GM18868 (cell line): ENCODE results near the gene SLC39A11.
A peak's percentile ranks its signal among the peaks of the same experiment; 100 is the strongest.
"Not testable (repeated sequence)": the region's sequence is repeated elsewhere in the genome, so short reads cannot be mapped to it uniquely, and the experiment has no call there.

Source experiments
- ATAC-seq: cut with Tn5 transposase; IDR thresholded peaks from one replicate; pipeline ENCODE4 v1.9.1; 2021; ENCODE audit warnings: mild to moderate bottlenecking, moderate library complexity; ENCODE audit not compliant: unreplicated experiment

The SLC39A11 gene, protein sequence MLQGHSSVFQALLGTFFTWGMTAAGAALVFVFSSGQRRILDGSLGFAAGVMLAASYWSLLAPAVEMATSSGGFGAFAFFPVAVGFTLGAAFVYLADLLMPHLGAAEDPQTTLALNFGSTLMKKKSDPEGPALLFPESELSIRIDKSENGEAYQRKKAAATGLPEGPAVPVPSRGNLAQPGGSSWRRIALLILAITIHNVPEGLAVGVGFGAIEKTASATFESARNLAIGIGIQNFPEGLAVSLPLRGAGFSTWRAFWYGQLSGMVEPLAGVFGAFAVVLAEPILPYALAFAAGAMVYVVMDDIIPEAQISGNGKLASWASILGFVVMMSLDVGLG

DNA sequence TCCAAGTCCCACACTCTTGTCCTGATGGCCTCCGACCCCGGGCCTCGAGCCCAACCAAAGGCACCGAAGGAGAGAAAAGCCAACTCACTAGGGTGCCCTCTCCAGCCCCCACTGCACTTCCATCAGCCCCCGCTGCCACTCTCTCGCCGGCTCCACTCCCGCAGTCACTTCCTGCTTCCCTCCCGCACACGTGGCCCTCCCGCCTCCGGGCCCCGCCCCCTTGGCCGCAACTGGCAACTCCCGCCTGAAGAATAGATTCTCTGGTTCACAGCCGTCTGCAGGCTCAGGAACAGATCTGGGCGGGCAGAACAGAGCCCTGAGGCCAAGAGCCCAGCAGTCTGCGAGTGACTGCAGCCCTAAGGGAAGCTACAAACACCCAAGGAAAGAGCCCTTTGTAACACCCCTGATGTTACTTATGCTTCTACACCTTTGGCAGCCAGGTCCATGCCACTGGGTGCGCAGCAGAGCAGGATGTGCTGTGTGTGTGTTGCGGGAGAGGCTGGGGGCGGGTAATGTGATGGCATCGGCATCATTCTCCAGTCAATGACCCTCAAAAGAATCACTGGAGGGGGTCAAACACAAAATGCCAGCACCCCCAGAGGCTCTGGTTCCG lies at the start of gene SLC39A11:
TSS of gene SLC39A11 (minus strand) at position 166 of the 613 bp plus-strand sequence. CDS start 3,924 bp downstream, outside the sequence.
- peak; percentile 98 for ATAC-seq

DNA sequence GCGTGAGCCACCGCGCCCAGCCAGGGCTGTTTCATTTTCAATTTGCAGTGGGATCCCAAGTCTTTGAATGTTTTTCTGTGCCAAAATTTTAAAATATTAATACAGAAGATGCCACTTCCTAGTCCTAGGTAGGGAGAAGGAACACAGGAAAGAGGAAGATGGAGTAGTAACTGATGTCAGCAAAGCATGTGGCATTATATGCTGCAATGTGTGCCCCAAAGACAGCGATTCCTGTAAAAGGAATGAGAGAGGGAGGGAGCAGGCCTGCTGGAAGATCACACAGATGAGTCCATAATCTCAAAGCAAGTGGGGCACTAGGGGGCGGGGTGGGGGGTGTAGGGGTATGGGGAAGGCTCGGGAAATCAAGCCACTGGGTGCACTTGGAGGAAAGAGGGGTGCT lies 48.9 kb upstream of the SLC39A11 start:
- ATAC-seq, result no peak

DNA sequence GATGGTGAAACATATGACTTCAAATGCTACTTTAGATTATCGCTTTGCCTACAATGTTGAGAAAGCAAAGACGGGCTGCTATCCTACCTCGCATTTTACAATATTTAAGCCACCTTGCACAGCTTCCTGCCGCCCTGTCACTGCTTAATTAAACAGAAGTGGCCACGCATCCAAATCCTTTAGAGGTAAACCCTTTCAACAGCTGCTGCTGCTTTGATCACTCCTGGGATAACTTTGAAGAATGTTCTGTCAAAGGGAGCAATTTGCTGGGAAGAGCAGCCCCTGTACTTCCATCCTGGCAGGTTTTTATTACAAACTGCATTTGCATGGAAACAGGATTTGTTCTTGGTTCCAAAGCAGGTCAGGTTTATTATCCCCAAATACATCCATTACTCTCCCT lies 48.1 kb upstream of the SLC39A11 start:
- no peak for ATAC-seq

DNA sequence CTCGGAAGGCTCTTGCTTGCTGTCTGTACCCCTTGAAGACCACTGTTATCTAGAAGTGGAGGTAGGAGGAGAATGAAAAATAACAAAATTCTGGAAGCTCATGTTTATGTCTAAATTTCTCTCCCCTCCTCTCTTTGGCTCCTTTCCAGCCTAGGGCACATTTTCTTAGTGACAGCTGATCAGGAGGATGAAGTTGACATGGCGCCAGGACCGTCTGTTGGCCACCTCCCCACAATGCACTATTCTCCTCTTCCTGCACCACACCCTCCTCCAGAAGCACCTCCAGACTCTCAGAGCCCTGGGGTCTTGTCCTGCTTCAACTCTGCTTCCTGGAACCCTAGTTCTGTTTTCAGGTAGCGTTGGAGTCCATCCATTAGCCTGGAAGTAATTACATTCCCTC lies 46.8 kb upstream of the SLC39A11 start:
- no peak for ATAC-seq

DNA sequence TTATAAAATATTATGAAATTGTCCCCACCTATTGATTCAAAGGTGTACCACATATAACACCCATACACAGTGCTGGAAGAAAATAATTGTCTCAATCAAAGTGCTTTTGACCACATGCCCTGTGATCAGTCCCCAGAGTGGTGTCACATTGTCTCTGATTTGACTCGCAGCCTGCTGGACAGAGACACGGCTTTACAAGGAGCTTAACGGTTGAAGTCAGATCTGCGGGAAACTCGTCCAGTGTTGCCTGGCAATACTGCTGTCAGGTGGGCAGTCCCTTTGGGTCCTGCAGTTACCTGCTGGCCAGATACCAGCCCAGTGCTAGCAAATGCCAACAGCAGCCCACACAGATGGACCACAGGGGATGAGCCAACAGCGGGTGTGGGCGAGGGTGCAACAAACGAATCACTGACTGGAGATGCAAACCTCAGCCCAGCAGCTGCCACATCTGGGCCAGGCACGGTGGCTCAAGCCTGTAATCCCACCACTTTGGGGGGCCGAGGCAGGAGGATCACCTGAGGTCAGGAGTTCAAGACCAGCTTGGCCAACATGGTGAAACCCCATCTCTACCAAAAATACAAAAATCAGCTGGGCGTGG lies 46.2 kb upstream of the SLC39A11 start:
- ATAC-seq, result no peak

DNA sequence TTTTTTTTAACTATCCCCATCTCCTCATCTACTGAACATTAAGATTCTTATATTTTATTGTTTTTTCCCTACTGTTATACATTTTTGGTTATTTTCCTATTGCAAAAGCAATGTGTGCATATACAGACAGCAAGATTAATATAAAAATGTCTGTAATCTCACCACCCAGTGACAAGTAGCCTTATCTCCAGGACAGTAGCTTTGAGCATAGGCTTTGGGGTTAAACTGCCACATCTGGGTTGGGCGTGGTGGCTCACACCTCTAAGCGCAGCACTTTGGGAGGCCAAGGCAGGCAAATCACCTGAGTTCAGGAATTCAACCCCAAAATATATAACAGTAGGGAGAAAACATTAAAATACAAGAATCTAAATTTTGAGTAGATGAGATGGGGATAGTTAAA lies 44.9 kb upstream of the SLC39A11 start:
- ATAC-seq, result no peak

DNA sequence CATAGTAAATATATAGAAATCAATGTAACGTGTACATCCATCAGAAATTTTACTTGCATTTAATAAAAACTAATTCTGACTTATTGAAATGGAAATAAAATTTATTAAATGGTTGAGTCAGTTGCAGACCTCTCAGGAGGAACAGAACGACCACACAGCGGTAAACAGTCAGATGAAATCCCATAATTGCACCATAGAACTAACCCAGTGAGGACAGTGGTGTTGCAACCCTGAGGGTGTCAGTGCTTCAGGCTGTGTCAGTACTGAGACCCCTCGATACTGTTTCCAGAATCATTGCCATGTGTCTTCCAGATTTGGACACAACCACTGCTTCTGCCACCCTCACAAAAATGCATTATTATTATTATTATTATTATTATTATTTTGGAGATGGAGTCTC lies 43.3 kb upstream of the SLC39A11 start:
- no peak for ATAC-seq

DNA sequence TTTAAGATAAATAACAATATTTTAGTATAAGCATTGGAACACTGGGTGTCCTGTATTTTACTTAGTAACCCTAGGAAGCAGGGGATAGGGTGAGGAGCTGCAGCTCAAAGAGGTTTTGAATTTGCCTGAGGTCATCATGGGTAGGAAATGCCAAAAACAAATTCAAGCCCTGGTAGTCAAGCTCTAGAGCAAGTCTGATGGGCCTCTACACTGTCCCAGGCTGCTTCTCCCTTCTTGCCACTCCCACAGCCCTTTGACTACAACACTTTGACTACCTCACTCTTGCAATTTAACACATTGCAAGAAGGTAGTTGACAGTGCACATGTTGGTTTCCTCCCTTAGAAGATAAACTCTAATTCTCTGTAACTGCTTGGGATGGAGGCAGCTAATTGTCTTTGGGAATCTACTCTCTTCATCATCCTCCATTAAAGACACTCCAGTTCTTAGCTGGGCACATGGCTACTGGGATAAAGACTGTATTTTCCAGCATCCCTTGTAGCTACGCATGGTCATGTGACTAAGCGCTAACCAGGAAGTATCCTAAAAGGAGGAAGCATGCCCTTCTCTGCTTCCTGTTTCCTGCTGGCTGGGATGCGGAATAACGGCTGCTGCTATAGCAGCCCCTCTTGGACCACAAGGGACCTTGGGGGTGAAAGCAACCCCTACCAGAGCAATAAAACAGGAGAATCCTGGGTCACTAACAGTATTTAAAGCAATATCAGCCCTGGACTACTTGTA lies 41.6 kb upstream of the SLC39A11 start:
- ATAC-seq, result no peak

DNA sequence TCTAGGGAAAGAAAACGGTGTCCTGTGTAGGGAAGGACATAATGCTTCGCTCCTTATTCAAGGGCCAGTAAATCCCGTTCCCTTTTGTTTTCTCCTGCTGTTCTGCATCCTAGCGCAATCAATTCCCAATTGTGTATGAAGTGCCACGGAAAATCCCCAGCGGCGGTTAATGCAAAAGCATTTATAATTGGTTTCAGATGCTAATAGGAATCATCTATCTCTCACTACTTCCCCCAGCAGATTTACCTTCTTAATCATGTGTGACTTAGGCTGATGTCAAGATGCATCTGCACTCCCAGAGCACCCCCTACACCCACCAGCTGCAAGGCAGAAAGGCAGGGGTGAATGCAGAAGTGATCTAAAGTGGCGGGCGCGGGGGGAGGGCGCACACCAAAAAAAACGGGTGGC lies 39.6 kb upstream of the SLC39A11 start:
- ATAC-seq, result peak; percentile 86

DNA sequence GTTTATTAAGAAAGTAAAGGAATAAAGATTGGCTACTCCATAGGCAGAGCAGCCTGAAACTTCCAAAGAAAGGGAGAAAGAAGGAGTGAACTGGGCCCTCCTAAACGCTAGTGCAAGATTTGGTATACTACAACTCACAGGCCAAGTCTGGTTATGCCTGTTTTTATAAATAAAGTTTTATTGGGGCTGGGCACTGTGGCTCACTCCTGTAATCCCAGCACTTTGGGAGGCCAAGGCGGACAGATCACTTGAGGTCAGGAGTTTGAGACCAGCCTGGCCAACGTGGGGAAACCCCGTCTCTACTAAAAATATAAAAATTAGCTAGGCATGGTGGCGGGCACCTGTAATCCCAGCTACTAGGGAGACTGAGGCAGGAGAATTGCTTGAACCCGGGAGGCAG lies 39.0 kb upstream of the SLC39A11 start:
- ATAC-seq, result not testable (repeated sequence)

DNA sequence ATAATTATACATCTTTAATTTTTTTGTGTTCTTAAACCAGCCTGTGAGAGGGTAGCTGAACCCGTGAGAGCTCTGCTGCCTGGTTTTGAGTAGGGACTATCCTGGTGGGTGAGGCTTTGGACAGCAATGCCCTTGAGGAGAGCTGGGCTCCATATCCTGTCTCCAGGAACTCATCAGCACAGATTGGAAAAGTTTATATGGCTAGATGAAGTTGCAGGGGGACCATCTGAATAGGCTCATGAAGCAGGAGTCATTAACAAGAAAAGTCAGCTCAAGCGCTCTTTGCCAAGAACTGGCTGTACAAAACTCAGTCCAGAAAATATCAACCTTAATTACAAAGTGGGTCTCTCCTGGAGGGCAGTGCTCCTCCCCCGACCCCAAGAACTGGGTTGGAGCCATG lies 38.5 kb upstream of the SLC39A11 start:
- no peak for ATAC-seq

DNA sequence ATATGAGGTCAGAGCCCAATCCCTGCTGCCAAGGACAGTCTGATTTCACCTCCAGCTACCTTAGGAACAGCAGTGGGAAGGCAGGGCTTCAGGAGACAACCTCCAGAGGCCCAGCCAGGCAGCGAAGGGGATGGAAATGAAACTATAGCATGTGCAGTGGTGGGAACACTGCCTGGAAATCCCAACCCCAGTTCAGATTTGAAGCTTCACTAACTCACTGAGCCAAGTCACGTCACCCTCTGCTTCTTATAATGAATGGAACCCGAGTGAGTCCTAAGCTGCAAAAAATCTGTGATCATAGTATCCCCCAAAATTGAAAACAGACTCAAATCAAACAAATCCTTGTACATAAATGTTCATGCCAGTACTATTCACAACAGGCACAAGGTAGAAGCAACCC lies 36.0 kb upstream of the SLC39A11 start:
- ATAC-seq, result no peak

DNA sequence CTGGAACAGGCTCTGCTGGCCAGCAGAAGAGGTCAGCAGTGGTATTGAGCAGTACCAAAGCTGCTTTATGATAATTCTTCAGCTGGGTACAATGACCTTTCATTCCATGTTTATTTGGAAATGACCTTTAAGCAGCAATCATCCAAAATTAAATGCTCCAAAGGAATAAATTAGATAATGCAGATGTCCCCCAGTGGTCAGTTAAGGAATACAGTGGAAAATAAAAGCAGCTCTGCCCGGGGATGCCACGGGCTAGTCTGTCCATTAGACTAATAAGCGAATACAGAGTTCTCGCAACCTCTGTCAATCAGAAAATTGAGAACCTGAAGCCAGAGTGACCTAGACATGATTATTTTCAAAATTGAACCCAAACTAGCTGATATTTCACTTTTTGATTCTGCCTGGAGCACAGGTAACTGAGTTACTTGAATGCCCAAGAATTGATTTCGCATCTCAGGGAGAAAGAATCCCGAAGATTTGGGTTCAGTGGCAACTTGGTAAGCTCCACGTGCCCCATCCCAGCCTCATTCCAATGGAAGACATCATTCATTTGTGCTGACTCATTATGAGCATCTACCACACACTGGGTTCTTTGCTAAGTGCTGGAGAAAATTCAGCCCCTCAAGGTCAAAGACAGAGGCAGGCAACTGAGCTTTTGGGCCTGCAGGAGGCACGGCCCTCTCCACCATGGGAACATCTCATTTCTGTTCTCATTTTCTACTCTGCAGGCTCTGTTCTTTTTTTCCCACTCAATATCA lies 34.4 kb upstream of the SLC39A11 start:
- no peak for ATAC-seq

DNA sequence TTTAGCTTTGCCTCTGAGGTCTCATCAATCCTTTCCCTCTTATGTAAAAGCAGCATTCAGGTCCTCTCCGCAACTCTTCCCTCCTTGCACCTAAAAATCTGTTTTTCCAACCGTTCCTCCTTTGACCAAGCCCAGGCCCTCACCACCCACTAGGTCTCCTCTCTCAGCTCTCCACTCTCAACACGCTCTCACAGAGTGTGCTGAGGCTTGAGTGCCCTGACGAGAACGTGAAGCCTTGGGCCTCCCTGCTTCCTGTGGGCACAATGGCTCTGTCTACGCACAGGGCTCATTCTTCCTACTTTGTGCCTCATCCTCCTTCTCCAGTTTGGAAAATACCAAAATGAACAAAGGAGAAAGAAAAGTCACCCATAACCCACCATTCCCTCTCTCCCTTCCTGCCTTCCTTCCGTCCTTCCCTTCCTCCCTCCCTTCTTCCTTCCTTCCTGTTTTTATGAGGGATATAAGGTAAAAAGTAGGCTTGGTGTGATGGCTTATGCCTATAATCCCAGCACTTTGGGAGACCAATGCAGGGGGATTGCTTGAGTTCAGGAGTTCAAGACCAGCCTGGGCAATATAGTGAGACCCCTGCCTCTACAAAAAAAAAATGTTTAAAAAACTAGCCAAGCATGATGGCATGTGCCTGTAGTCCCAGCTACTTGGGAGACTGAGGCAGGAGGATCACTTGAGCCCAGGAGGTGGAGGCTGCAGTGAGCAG lies 31.3 kb upstream of the SLC39A11 start:
- ATAC-seq, result no peak

DNA sequence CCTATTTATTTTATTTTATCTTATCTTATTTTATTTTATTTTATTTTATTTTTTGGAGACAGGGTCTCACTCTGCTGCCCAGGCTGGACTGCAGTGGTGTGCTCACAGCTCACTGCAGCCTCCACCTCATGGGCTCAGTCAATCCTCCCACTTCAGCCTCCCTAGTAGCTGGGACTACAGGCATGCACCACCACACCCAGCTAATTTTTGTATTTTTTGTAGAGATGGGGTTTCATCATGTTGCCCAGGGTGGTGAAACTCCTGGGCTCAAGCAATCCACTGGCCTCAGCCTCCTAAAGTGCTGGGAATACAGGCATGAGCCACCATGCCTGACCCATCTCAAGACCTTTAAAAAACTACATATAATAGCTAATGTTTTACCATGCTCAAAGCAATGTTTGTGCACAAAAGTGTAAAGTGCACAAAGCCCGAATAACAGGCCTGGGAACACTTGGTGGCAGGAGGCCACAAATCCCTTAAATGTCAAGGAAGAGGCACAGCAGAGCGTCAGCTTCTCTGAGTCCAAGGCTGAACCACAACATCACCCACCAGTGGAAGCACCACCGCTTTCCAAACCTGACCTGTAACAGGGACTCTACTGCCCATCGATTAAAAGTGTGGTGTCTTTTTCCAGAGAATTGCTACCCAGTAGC lies 30.6 kb upstream of the SLC39A11 start:
- no peak for ATAC-seq

DNA sequence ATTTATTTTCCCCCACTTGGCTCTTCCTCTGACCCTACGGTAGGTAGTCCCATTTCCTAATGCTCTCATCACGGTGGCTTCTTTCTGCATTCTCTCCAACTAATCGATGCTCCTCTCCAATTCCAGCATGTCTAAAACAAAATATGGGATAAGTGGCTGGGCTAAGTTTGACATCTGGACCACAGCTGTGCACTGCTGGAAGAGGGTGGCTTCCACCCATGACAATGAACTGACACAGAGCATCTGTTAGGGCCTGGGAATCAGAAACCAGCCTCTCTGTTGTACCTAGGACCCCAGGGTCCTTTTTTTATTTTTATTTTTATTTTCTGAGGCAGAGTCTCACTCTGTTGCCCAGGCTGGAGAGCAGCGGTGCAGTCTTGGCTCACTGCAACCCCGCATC lies 29.0 kb upstream of the SLC39A11 start:
- no peak for ATAC-seq

DNA sequence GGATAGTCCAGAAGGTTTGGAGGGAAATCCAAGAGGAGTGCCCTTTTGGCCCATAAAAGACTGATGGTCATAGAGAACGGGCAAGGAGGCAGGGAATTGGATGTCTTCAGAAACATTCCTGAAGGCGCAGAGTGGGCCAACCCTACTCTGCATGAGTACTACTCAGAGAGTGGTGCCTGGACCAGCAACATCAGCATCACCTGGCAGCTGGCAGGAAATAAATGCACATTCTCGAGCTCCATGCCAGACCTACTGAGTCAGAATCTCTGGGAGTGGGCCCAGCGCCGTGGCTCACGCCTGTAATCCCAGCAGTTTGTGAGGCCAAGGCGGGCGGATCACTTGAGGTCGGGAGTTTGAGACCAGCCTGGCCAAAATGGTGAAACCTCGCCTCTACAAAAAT lies 27.1 kb upstream of the SLC39A11 start:
- no peak for ATAC-seq

DNA sequence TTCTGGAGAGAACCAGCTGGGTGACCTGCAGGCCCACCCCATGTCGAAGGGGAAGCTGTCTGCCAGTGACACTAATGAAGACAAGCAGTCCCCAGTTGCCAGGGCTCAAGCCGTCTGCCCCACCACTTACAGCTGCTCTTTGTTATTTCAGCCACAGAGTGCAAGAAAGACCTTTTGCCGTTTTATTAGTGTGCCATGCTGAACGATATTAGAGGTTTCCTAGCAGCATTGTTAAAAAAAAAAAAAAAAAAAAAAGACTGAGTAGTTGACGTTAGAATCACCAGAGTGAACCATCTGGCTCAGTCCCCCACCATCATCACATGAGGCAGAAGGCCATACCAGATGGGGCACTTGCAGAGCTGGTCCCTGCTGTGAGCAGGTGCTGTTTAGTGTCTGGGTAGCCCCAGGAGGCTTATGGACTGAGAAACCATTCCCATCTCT lies 26.5 kb upstream of the SLC39A11 start:
- ATAC-seq, result no peak

DNA sequence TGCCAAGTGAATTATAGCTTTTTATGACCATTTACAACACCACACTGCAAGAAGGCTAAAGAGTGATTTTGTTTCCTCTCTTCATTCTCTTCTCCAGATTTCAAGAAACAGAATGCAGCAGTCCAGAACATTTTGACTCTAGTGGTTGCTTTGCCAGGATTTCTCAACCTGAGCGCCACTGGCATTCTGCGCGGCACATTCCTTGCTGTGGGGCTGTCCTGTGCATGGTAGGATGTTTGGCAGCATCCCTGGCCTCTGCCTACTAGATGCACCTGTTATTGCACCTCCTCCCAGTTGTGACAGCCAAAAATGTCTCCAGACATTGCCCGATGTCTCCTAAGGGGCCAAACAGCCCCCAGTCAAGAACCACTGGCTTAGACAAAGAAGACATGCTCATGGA lies 25.7 kb upstream of the SLC39A11 start:
- ATAC-seq, result no peak

DNA sequence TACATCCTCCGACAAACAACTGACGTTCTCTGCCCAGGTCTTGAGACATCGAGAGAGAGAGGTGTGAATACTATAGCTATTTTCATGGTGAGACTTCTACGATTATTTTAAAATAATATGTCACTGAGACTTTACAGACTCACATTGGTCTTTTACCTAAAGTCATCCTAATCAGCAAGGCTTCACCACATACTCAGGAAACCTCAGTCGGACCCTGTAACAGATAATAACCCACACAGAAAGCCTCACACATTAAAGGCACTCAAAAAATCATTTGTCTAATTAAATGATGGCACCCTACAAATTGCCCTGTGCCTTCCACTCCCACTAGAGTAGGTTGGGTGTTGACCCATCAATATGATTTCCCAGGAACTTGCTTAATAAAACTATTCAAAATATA lies 19.8 kb upstream of the SLC39A11 start:
- ATAC-seq, result no peak
